Liver (tissue), 9 donors: Measurements from ENCODE around the gene JPT2. TPM values are rescaled to one million over a fixed set of nuclear protein-coding genes. Genes with fewer than 3 reads are reported as not detected.
A peak's percentile ranks its signal among the peaks of the same experiment; 100 is the strongest.

Experiments
- DNase-seq: peaks from one replicate; pipeline ENCODE4 v3.0.0-alpha.2; 2017; ENCODE audit warnings: low spot score
- H3K27ac ChIP-seq, 2 donors: one replicate each; pipeline ENCODE4 v1.7.0; 2013; ENCODE audit warnings: inconsistent platforms in 2 of 2, low read length in 2 of 2, control low read depth in 1 of 2, low read depth in 1 of 2, mild to moderate bottlenecking in 1 of 2
- H3K27me3 ChIP-seq, 4 donors: one replicate each; pipeline versions ENCODE4 v1.6.1 to v1.7.0; 2013; ENCODE audit warnings: low read length in 3 of 4, inconsistent platforms in 1 of 4, mild to moderate bottlenecking in 1 of 4, moderate library complexity in 1 of 4; ENCODE audit not compliant: control insufficient read depth in 4 of 4, insufficient read depth in 4 of 4
- H3K36me3 ChIP-seq, 4 donors: one replicate each; pipeline versions ENCODE4 v1.6.1 to v1.7.0; 2013; ENCODE audit warnings: low read length in 3 of 4, mild to moderate bottlenecking in 3 of 4, low read depth in 1 of 4, moderate library complexity in 1 of 4; ENCODE audit not compliant: control insufficient read depth in 4 of 4, insufficient read depth in 3 of 4
- H3K4me1 ChIP-seq, 4 donors: one replicate each; pipeline versions ENCODE4 v1.6.1 to v1.7.0; 2013; ENCODE audit warnings: low read length in 3 of 4, mild to moderate bottlenecking in 3 of 4, moderate library complexity in 1 of 4; ENCODE audit not compliant: control insufficient read depth in 4 of 4, insufficient read depth in 4 of 4
- H3K4me3 ChIP-seq, 3 donors: one replicate each; pipeline versions ENCODE4 v1.6.1 to v1.7.0; 2013; ENCODE audit warnings: low read length in 3 of 3, control low read depth in 1 of 3, low read depth in 1 of 3, mild to moderate bottlenecking in 1 of 3
- H3K9ac ChIP-seq, 2 donors: one replicate each; pipeline ENCODE4 v1.7.0; 2013; ENCODE audit warnings: low read length in 2 of 2, mild to moderate bottlenecking in 2 of 2, moderate library complexity in 2 of 2, control low read depth in 1 of 2, low read depth in 1 of 2
- H3K9me3 ChIP-seq, 4 donors: one replicate each; pipeline versions ENCODE4 v1.6.1 to v1.7.0; 2013; ENCODE audit warnings: low read length in 3 of 4; ENCODE audit not compliant: control insufficient read depth in 4 of 4
- ATF3 ChIP-seq: IDR thresholded peaks from 2 replicates; pipeline ENCODE4 v1.6.1; 2016; ENCODE audit warnings: antibody characterized with exemption
- CTCF ChIP-seq: fragments of 150-350 bp; IDR thresholded peaks from 2 replicates; pipeline ENCODE4 v1.5.1; 2017; ENCODE audit warnings: improper control_type of control experiment, low read depth, low read length; ENCODE audit not compliant: missing input control
- EGR1 ChIP-seq, 2 donors: IDR thresholded peaks; 2 replicates each; pipeline ENCODE4 v1.6.1; 2016 to 2018; ENCODE audit warnings: antibody characterized with exemption in 2 of 2, low read depth in 2 of 2
- GABPA ChIP-seq, 2 donors: IDR thresholded peaks in 1 of 2; conservative IDR thresholded peaks in 1 of 2; 2 replicates each; pipeline ENCODE4 v1.6.1; 2016; ENCODE audit warnings: antibody characterized with exemption in 2 of 2, mild to moderate bottlenecking in 1 of 2, moderate library complexity in 1 of 2
- HNF4G ChIP-seq: IDR thresholded peaks from 2 replicates; pipeline ENCODE4 v1.6.1; 2016; ENCODE audit warnings: antibody characterized with exemption
- JUND ChIP-seq, 2 donors: IDR thresholded peaks; 2 replicates each; pipeline ENCODE4 v1.6.1; 2016; ENCODE audit warnings: antibody characterized with exemption in 2 of 2
- MAX ChIP-seq: IDR thresholded peaks from 2 replicates; pipeline ENCODE4 v1.6.1; 2016; ENCODE audit warnings: antibody characterized with exemption
- NR2F2 ChIP-seq: IDR thresholded peaks from 2 replicates; pipeline ENCODE4 v1.6.1; 2016; ENCODE audit warnings: antibody characterized with exemption
- RAD21 ChIP-seq, 2 donors: IDR thresholded peaks; 2 replicates each; pipeline ENCODE4 v1.6.1; 2016; ENCODE audit warnings: antibody characterized with exemption in 2 of 2, mild to moderate bottlenecking in 2 of 2
- REST ChIP-seq: IDR thresholded peaks from 2 replicates; pipeline ENCODE4 v1.6.1; 2016; ENCODE audit warnings: antibody characterized with exemption, mild to moderate bottlenecking
- RXRA ChIP-seq, 2 donors: IDR thresholded peaks; 2 replicates each; pipeline ENCODE4 v1.6.1; 2017 to 2018; ENCODE audit warnings: antibody characterized with exemption in 2 of 2, mild to moderate bottlenecking in 1 of 2
- SP1 ChIP-seq: IDR thresholded peaks from 2 replicates; pipeline ENCODE4 v1.6.1; 2018; ENCODE audit warnings: antibody characterized with exemption, mild to moderate bottlenecking
- TAF1 ChIP-seq: conservative IDR thresholded peaks from 2 replicates; pipeline ENCODE4 v1.6.1; 2016; ENCODE audit warnings: antibody characterized with exemption, mild to moderate bottlenecking
- YY1 ChIP-seq: IDR thresholded peaks from 2 replicates; pipeline ENCODE4 v1.6.1; 2016; ENCODE audit warnings: antibody characterized with exemption, mild to moderate bottlenecking
- ZBTB33 ChIP-seq: IDR thresholded peaks from 2 replicates; pipeline ENCODE4 v1.6.1; 2016; ENCODE audit warnings: antibody characterized with exemption
- WGBS: extraction: QIAGEN DNeasy Blood & Tissue Kit; methylation state at CpG from one replicate; pipeline ENCODE4 v1.1.7; 2013; 5-methylcytosine and 5-hydroxymethylcytosine counted together
- polyA plus RNA-seq, 2 donors: library from polyadenylated mRNA; stranded (reverse) in 1 of 2; unstranded in 1 of 2; fragments of 200-250 nt in 1 of 2; fragments of >200 nt in 1 of 2; fragmentation: Nextera tagmentation in 1 of 2; extraction: Ambion mirVana in 1 of 2; gene quantifications; one replicate each; pipeline versions ENCODE4 v1.2.1 to v1.2.3, GENCODE V29; 2013 to 2015
- total RNA-seq, 2 donors: library from RNA; depleted of rRNA; stranded (reverse); fragments of >200 nt; gene quantifications; one replicate each; pipeline ENCODE4 v1.2.3, GENCODE V29; 2014
- donor health status: healthy.
- donor health status: healthy.
- donor health status: healthy.
- donor health status: healthy.
- donor health status: healthy.

JPT2 gene
- total RNA-seq (10 to 100 TPM; 31.0 to 32.6 TPM), polyA plus RNA-seq (10 to 100 TPM in 1 of 2 donors, 1 to 10 TPM in 1; 7.4 to 25.8 TPM)

GRCh38 chr16:1677942-1678499 lies at the start of gene JPT2:
TSS of gene JPT2 (plus strand) at chr16:1678279. CDS start at chr16:1678313, 34 bp downstream.
- DNase-seq: peak; percentile 96
- peaks cover 0 to 9% (median 6%) of the 10 kb centered on the region in 4 donors for H3K4me1 ChIP-seq
- H3K36me3 ChIP-seq: peaks cover 0 to 21% (median 9%) of the 10 kb centered on the region in 4 donors
- under 1% methylated on average over 79 of the region's 79 CpGs for WGBS
- no peaks in the 10 kb centered on the region for H3K27me3 ChIP-seq
- peak within 1 kb of the TSS; percentile 49 to 82 for H3K27ac ChIP-seq
- TF ChIP-seq ATF3 (no peak), HNF4G (no peak), RXRA (IDR thresholded peaks at IDR 0.05) (no peak), RAD21 (IDR thresholded peaks at IDR 0.05) (no peak), ZBTB33 (no peak), NR2F2 (no peak), REST (no peak), YY1 (no peak), GABPA (IDR thresholded peaks at IDR 0.05 in 1 of 2, conservative IDR thresholded peaks at IDR 0.05 in 1 of 2) (no peak), EGR1 (IDR thresholded peaks at IDR 0.05; ENCODE audit: low read depth in 2 of 2) (peak in 1 of 2 donors; percentile 22), TAF1 (no peak), SP1 (peak; percentile 77), MAX (no peak), JUND (IDR thresholded peaks at IDR 0.05) (no peak), CTCF (no peak)
- H3K9me3 ChIP-seq: no peaks in the 10 kb centered on the region
- peak within 1 kb of the TSS; percentile 3 to 37 for H3K9ac ChIP-seq
- peak within 1 kb of the TSS; percentile 60 to 87 (median 62) for H3K4me3 ChIP-seq
